IMR-90 (cell line): ENCODE measurements around the gene HSF2BP. TPM values are rescaled to one million over a fixed set of nuclear protein-coding genes. Genes with fewer than 3 reads are reported as not detected.
"Not testable (repeated sequence)": the region's sequence is repeated elsewhere in the genome, so short reads cannot be mapped to it uniquely, and the experiment has no call there.

Source experiments
- ATAC-seq: fragments of 200-7000 bp; cut with Tn5 transposase; 2 replicates; pipeline ENCODE4 v1.9.1; 2020; ENCODE audit warnings: low read depth, mild to moderate bottlenecking, moderate library complexity
- BruUV-seq: library from RNA; stranded (reverse); fragments of 400-500 nt; replicated peaks from 2 replicates; lab custom pipeline; 2021; lab: Mats Ljungman, UMichigan
- CTCF ChIA-PET: fragments of 300-600 bp; formaldehyde crosslinking; extraction: SDS; loops from one replicate; lab custom pipeline; 2021; ENCODE audit warnings: antibody characterized with exemption; lab: Yijun Ruan, JAX
- POLR2A ChIA-PET: fragments of 300-600 bp; sonication (Branson Sonifier 250); formaldehyde crosslinking; loops from one replicate; lab custom pipeline; 2022; ENCODE audit warnings: antibody characterized with exemption; ENCODE audit not compliant: unreplicated experiment; lab: Charles Lee
- DNase-seq: peaks from one replicate; pipeline ENCODE4 v3.0.0; 2013
- H2AFZ ChIP-seq: replicated peaks from 2 replicates; pipeline ENCODE3; 2013; ENCODE audit warnings: low read length, mild to moderate bottlenecking; ENCODE audit not compliant: poor library complexity
- H2AK5ac ChIP-seq: 2 replicates; pipeline ENCODE4 v1.6.1; 2013; ENCODE audit warnings: low read depth, low read length, inconsistent platforms
- H2AK9ac ChIP-seq: replicated peaks from 2 replicates; pipeline ENCODE3; 2013; ENCODE audit warnings: mild to moderate bottlenecking, low read depth, low read length, moderate library complexity; ENCODE audit not compliant: poor library complexity
- H2BK120ac ChIP-seq: 2 replicates; pipeline ENCODE4 v1.6.1; 2013; ENCODE audit warnings: low read depth, low read length, inconsistent platforms
- H2BK15ac ChIP-seq: 3 replicates; pipeline ENCODE4 v1.6.1; 2013; ENCODE audit warnings: low read depth, low read length, inconsistent platforms
- H2BK20ac ChIP-seq: 2 replicates; pipeline ENCODE4 v1.6.1; 2013; ENCODE audit warnings: low read depth, mild to moderate bottlenecking, inconsistent platforms, low read length, moderate library complexity
- H2BK5ac ChIP-seq: 2 replicates; pipeline ENCODE4 v1.6.1; 2013; ENCODE audit warnings: mild to moderate bottlenecking, low read depth, low read length, inconsistent platforms; ENCODE audit not compliant: poor library complexity, severe bottlenecking
- H3K14ac ChIP-seq: replicated peaks from 2 replicates; pipeline ENCODE4 v1.6.1; 2013; ENCODE audit warnings: low read depth, low read length, inconsistent platforms
- H3K18ac ChIP-seq: 2 replicates; pipeline ENCODE4 v1.6.1; 2013; ENCODE audit warnings: low read depth, low read length, control low read depth
- H3K23ac ChIP-seq: 2 replicates; pipeline ENCODE4 v1.6.1; 2013; ENCODE audit warnings: low read depth, low read length, inconsistent platforms
- H3K27ac ChIP-seq: 2 replicates; pipeline ENCODE4 v1.5.1; 2013; ENCODE audit warnings: mild to moderate bottlenecking, control low read depth, low read length; ENCODE audit not compliant: insufficient read depth
- H3K27me3 ChIP-seq: 2 replicates; pipeline ENCODE4 v1.6.1; 2013; ENCODE audit warnings: low read length; ENCODE audit not compliant: control insufficient read depth, insufficient read depth
- H3K36me3 ChIP-seq: 2 replicates; pipeline ENCODE4 v1.6.1; 2013; ENCODE audit warnings: low read length, mixed read lengths; ENCODE audit not compliant: control insufficient read depth, insufficient read depth
- H3K4ac ChIP-seq: 2 replicates; pipeline ENCODE4 v1.6.1; 2013; ENCODE audit warnings: low read depth, low read length, inconsistent platforms
- H3K4me1 ChIP-seq: 2 replicates; pipeline ENCODE4 v1.6.1; 2013; ENCODE audit warnings: low read length, mixed read lengths; ENCODE audit not compliant: control insufficient read depth, insufficient read depth
- H3K4me2 ChIP-seq: 2 replicates; pipeline ENCODE4 v1.6.1; 2013; ENCODE audit warnings: low read depth, mild to moderate bottlenecking, control low read depth, low read length, moderate library complexity
- H3K4me3 ChIP-seq: 2 replicates; pipeline ENCODE4 v1.5.1; 2013; ENCODE audit warnings: low read depth, mild to moderate bottlenecking, control low read depth, low read length, moderate library complexity; ENCODE audit not compliant: insufficient read depth
- H3K56ac ChIP-seq: 2 replicates; pipeline ENCODE4 v1.6.1; 2013; ENCODE audit warnings: low read length, inconsistent platforms; ENCODE audit not compliant: insufficient read depth; ENCODE audit errors: extremely low read depth
- H3K79me1 ChIP-seq, 2 experiments: 2 replicates each; pipeline ENCODE4 v1.6.1; 2013; ENCODE audit warnings: low read length in 2 of 2, inconsistent platforms in 1 of 2, low read depth in 1 of 2
- H3K9ac ChIP-seq: 2 replicates; pipeline ENCODE4 v1.6.1; 2013; ENCODE audit warnings: low read depth, low read length, control low read depth
- H3K9me1 ChIP-seq: 2 replicates; pipeline ENCODE4 v1.6.1; 2013; ENCODE audit warnings: low read length, inconsistent platforms; ENCODE audit not compliant: insufficient read depth
- H3K9me3 ChIP-seq: 2 replicates; pipeline ENCODE4 v1.6.1; 2013; ENCODE audit warnings: low read length; ENCODE audit not compliant: control insufficient read depth, insufficient read depth
- H4K20me1 ChIP-seq: 2 replicates; pipeline ENCODE4 v1.6.1; 2013; ENCODE audit warnings: low read length, inconsistent platforms; ENCODE audit not compliant: insufficient read depth
- H4K5ac ChIP-seq: 2 replicates; pipeline ENCODE4 v1.6.1; 2013; ENCODE audit warnings: mild to moderate bottlenecking, low read depth, low read length, control low read depth
- H4K8ac ChIP-seq, 2 experiments: 2 replicates each; pipeline ENCODE4 v1.6.1; 2013; ENCODE audit warnings: low read depth in 2 of 2, low read length in 2 of 2, control low read depth in 1 of 2, inconsistent platforms in 1 of 2
- H4K91ac ChIP-seq: 2 replicates; pipeline ENCODE4 v1.6.1; 2013; ENCODE audit warnings: low read depth, low read length, inconsistent platforms; ENCODE audit not compliant: insufficient read depth
- WGBS, 2 experiments: methylation state at CpG; one replicate each; pipeline versions ENCODE4 v1.1.5 to v1.1.7; 2013; ENCODE audit warnings: missing lambda C conversion rate in 2 of 2; ENCODE audit not compliant: insufficient read length in 1 of 2; ENCODE audit errors: extremely low coverage in 2 of 2; 5-methylcytosine and 5-hydroxymethylcytosine counted together
- dilution Hi-C: fragments of 300-500 bp; cut with HindIII; formaldehyde crosslinking; loops from one replicate; pipeline ENCODE4 v1.14.3; 2018; ENCODE audit warnings: low sequenced_read_pairs; ENCODE audit not compliant: unreplicated experiment
- in situ Hi-C: fragments of 300-500 bp; cut with MboI; formaldehyde crosslinking; loops from 3 replicates; pipeline ENCODE4 v1.14.3; 2019; ENCODE audit warnings: low sequenced_read_pairs, inconsistent platforms, mixed read lengths
- intact Hi-C: fragments of 100-400 bp; cut with micrococcal nuclease; formaldehyde crosslinking; loops from 2 replicates; pipeline ENCODE4 v1.10.0; 2022
- polyA plus RNA-seq, 3 experiments: library from polyadenylated mRNA; depleted of rRNA; stranded (reverse); fragments of >200 nt; gene quantifications; 2 replicates each; pipeline ENCODE4 v1.2.3, GENCODE V29; 2012; ENCODE audit warnings: low replicate concordance in 1 of 3
- total RNA-seq: library from RNA; depleted of rRNA; stranded (reverse); fragments of >200 nt; gene quantifications from 2 replicates; pipeline ENCODE4 v1.2.3, GENCODE V29; 2012

HSF2BP gene
- total and polyA plus RNA-seq, 2 of the 4 experiments (the other 2 are of a cell fraction), result 0.87 to 0.90 TPM

- DNase-seq, H4K91ac ChIP-seq, H3K36me3 ChIP-seq, H4K8ac ChIP-seq, H2AK9ac ChIP-seq, H3K9ac ChIP-seq, H2BK15ac ChIP-seq, H2BK20ac ChIP-seq, H4K20me1 ChIP-seq, H3K9me1 ChIP-seq, H3K27ac ChIP-seq, H2AK5ac ChIP-seq, H2AFZ ChIP-seq, H3K4me2 ChIP-seq, H3K4me3 ChIP-seq, H3K14ac ChIP-seq, CTCF ChIA-PET, H3K23ac ChIP-seq, POLR2A ChIA-PET, ATAC-seq, in situ Hi-C loops, H3K9me3 ChIP-seq, H2BK120ac ChIP-seq, H2BK5ac ChIP-seq, H4K5ac ChIP-seq, H3K4ac ChIP-seq, H3K79me1 ChIP-seq, H3K18ac ChIP-seq, H3K27me3 ChIP-seq, H3K56ac ChIP-seq, H3K4me1 ChIP-seq, dilution Hi-C loops, intact Hi-C loops, BruUV-seq: not testable (repeated sequence)
- WGBS, 2 experiments, result no CpG with 5 or more reads among the region's 8 CpGs
Measured at GRCh38 chr21:43522495-43523131, 136.7 kb downstream of the HSF2BP start.

DNA sequence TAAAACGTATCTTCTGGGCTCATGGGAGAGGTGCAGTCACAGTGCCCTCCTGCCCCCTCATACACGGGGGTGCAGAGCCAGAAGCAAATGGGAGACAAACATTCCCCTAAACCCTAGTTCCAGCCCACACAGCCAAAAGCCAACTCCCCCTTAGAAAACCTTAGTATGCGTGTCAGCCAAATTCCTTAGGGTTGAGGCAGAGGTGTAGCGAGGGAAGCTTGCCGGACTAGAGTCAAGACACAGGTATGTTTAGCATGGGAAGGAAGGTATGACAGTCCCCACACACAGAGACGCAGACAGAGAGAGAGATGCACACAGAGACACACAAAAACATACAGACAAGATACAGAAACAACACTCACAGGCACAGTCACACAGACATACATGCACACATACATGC is 141.6 kb downstream of the HSF2BP start:
- H4K20me1 ChIP-seq, DNase-seq, H3K23ac ChIP-seq, H3K4me1 ChIP-seq, BruUV-seq, ATAC-seq, H3K4ac ChIP-seq, H2BK5ac ChIP-seq, H4K5ac ChIP-seq, H4K8ac ChIP-seq, POLR2A ChIA-PET, CTCF ChIA-PET, H3K18ac ChIP-seq, H3K9ac ChIP-seq, intact Hi-C loops, H3K79me1 ChIP-seq, H2BK20ac ChIP-seq, H3K9me3 ChIP-seq, H2AK5ac ChIP-seq, H3K4me3 ChIP-seq, H3K36me3 ChIP-seq, dilution Hi-C loops, H3K27ac ChIP-seq, H3K14ac ChIP-seq, H3K9me1 ChIP-seq, H4K91ac ChIP-seq, H3K4me2 ChIP-seq, in situ Hi-C loops, H3K56ac ChIP-seq, H2BK15ac ChIP-seq, H2BK120ac ChIP-seq, H3K27me3 ChIP-seq, H2AFZ ChIP-seq, H2AK9ac ChIP-seq: not testable (repeated sequence)
- no CpG with 5 or more reads among the region's 6 CpGs for WGBS, 2 experiments
